HEK293 (cell line): Measurements from ENCODE around the gene MLLT11.

Source experiments
- BCL11B ChIP-seq: fragments of 450-650 bp; formaldehyde crosslinking; IDR thresholded peaks from 2 replicates; pipeline ENCODE4 v1.5.1; 2016; ENCODE audit warnings: low read depth, missing biosample characterization, missing genetic modification characterization
- EGR2 ChIP-seq: fragments of 450-650 bp; formaldehyde crosslinking; IDR thresholded peaks from 2 replicates; pipeline ENCODE4 v1.5.1; 2016; ENCODE audit warnings: low read depth, missing biosample characterization, missing genetic modification characterization
- GLI4 ChIP-seq: fragments of 450-650 bp; formaldehyde crosslinking; IDR thresholded peaks from 2 replicates; pipeline ENCODE4 v1.5.1; 2016; ENCODE audit warnings: missing biosample characterization, missing genetic modification characterization
- GLIS1 ChIP-seq: fragments of 450-650 bp; formaldehyde crosslinking; IDR thresholded peaks from 2 replicates; pipeline ENCODE4 v1.5.1; 2016; ENCODE audit warnings: missing biosample characterization, missing genetic modification characterization
- GLIS2 ChIP-seq: fragments of 450-650 bp; formaldehyde crosslinking; IDR thresholded peaks from 2 replicates; pipeline ENCODE4 v1.5.1; 2016; ENCODE audit warnings: missing biosample characterization, missing genetic modification characterization
- IKZF3 ChIP-seq: fragments of 450-650 bp; IDR thresholded peaks from 2 replicates; pipeline ENCODE4 v1.5.0; 2018; ENCODE audit warnings: missing biosample characterization, mild to moderate bottlenecking, missing genetic modification characterization, moderate library complexity
- REPIN1 ChIP-seq: fragments of 450-650 bp; formaldehyde crosslinking; IDR thresholded peaks from 2 replicates; pipeline ENCODE4 v1.5.1; 2017; ENCODE audit warnings: missing biosample characterization, missing genetic modification characterization, low read depth
- ZBTB1 ChIP-seq: fragments of 450-650 bp; formaldehyde crosslinking; IDR thresholded peaks from 2 replicates; pipeline ENCODE4 v1.5.1; 2016; ENCODE audit warnings: missing biosample characterization, missing genetic modification characterization
- ZBTB17 ChIP-seq: fragments of 450-650 bp; formaldehyde crosslinking; IDR thresholded peaks from 2 replicates; pipeline ENCODE4 v1.5.1; 2016; ENCODE audit warnings: missing biosample characterization, missing genetic modification characterization
- ZBTB20 ChIP-seq: fragments of 450-650 bp; formaldehyde crosslinking; IDR thresholded peaks from 2 replicates; pipeline ENCODE4 v1.5.1; 2016; ENCODE audit warnings: missing biosample characterization, missing genetic modification characterization
- ZFP37 ChIP-seq: fragments of 450-650 bp; formaldehyde crosslinking; IDR thresholded peaks from 2 replicates; pipeline ENCODE4 v1.5.1; 2016; ENCODE audit warnings: missing biosample characterization, missing genetic modification characterization
- ZIC2 ChIP-seq: fragments of 450-650 bp; formaldehyde crosslinking; IDR thresholded peaks from 2 replicates; pipeline ENCODE4 v1.5.1; 2016; ENCODE audit warnings: missing biosample characterization, missing genetic modification characterization
- ZNF133 ChIP-seq: fragments of 450-650 bp; formaldehyde crosslinking; IDR thresholded peaks from 2 replicates; pipeline ENCODE4 v1.5.1; 2016; ENCODE audit warnings: missing biosample characterization, missing genetic modification characterization
- ZNF16 ChIP-seq: fragments of 450-650 bp; formaldehyde crosslinking; IDR thresholded peaks from 2 replicates; pipeline ENCODE4 v1.5.1; 2016; ENCODE audit warnings: low read depth, missing biosample characterization, missing genetic modification characterization
- ZNF174 ChIP-seq: fragments of 450-650 bp; formaldehyde crosslinking; IDR thresholded peaks from 2 replicates; pipeline ENCODE4 v1.5.0; 2017; ENCODE audit warnings: missing biosample characterization, mild to moderate bottlenecking, missing genetic modification characterization
- ZNF292 ChIP-seq: fragments of 450-650 bp; formaldehyde crosslinking; IDR thresholded peaks from 2 replicates; pipeline ENCODE4 v1.5.1; 2016; ENCODE audit warnings: low read depth, missing biosample characterization, missing genetic modification characterization, borderline replicate concordance
- ZNF311 ChIP-seq: fragments of 450-650 bp; formaldehyde crosslinking; IDR thresholded peaks from 2 replicates; pipeline ENCODE4 v1.5.1; 2017; ENCODE audit warnings: missing biosample characterization, missing genetic modification characterization, borderline replicate concordance
- ZNF391 ChIP-seq: fragments of 450-650 bp; formaldehyde crosslinking; IDR thresholded peaks from 2 replicates; pipeline ENCODE4 v1.5.1; 2016; ENCODE audit warnings: low read depth, missing biosample characterization, missing genetic modification characterization, borderline replicate concordance
- ZNF501 ChIP-seq: fragments of 450-650 bp; formaldehyde crosslinking; IDR thresholded peaks from 2 replicates; pipeline ENCODE4 v1.5.1; 2016; ENCODE audit warnings: missing biosample characterization, missing genetic modification characterization
- ZNF514 ChIP-seq: fragments of 450-650 bp; formaldehyde crosslinking; IDR thresholded peaks from 2 replicates; pipeline ENCODE4 v1.5.1; 2016; ENCODE audit warnings: missing biosample characterization, missing genetic modification characterization
- ZNF558 ChIP-seq: fragments of 450-650 bp; formaldehyde crosslinking; IDR thresholded peaks from 2 replicates; pipeline ENCODE4 v1.5.1; 2016; ENCODE audit warnings: missing biosample characterization, missing genetic modification characterization
- TF ChIP-seq, protein P1 (sequence below): fragments of 450-650 bp; formaldehyde crosslinking; IDR thresholded peaks from 2 replicates; pipeline ENCODE4 v1.5.0; 2017; ENCODE audit warnings: missing biosample characterization, missing genetic modification characterization, borderline replicate concordance
- TF ChIP-seq, protein P2 (sequence below): fragments of 450-650 bp; formaldehyde crosslinking; IDR thresholded peaks from 2 replicates; pipeline ENCODE4 v1.5.1; 2016; ENCODE audit warnings: missing biosample characterization, missing genetic modification characterization
- TF ChIP-seq, protein P3 (sequence below): fragments of 450-650 bp; formaldehyde crosslinking; IDR thresholded peaks from 2 replicates; pipeline ENCODE4 v1.5.1; 2016; ENCODE audit warnings: missing biosample characterization, missing genetic modification characterization
- TF ChIP-seq, protein P4 (sequence below): fragments of 450-650 bp; formaldehyde crosslinking; IDR thresholded peaks from 2 replicates; pipeline ENCODE4 v1.5.1; 2017; ENCODE audit warnings: missing biosample characterization, missing genetic modification characterization
- TF ChIP-seq, protein P5 (sequence below): fragments of 450-650 bp; formaldehyde crosslinking; IDR thresholded peaks from 2 replicates; pipeline ENCODE4 v1.5.1; 2016; ENCODE audit warnings: missing biosample characterization, missing genetic modification characterization, low read depth
- TF ChIP-seq, protein P6 (sequence below): fragments of 450-650 bp; formaldehyde crosslinking; IDR thresholded peaks from 2 replicates; pipeline ENCODE4 v1.5.1; 2016; ENCODE audit warnings: missing biosample characterization, missing genetic modification characterization

MLLT11 gene

DNA sequence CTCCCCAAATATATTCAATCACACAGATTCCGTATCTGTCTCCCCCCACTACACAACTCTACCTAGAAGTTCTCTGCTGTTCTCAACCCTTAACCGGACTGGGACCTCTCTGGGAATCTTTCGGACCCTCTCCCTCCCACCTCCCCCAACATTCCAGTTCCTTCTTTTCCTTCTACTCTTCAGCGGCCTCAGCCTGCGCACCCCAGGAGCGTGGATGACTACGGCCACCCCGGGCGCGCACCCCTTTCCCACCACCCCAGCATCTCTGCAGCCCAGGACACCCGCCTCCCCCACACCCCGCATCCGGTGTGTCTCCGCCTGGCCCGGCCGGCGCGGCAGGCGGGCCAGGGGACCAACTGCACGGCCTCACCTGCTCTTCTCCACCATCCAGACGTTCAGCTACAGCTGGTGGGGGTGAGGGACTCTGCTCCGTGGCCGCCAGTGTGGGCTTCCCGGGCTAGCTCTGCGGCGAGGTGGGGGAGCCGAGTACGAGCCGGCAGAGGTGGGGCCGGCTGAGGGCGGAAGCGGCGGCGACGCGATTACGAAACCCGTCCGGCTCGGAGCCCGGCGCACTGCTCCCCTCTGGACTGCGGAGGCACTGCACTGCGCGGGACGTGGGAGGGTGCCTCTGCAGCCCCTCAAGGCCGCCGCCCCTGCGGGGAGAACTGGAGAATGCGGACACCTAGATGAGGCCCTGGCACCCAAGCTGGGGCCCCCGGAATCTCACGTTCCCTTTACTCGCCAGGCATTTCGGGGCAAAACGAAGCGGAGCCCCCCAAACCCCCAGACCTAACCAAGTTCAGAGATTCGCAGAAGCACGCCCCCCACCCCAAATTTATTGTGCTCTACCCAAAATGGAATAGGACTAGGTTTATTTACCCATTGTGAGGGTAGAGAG, 839 bp upstream of the MLLT11 start, which contains the start of gene CDC42SE1 (continued):
- TF ChIP-seq, protein P1, sequence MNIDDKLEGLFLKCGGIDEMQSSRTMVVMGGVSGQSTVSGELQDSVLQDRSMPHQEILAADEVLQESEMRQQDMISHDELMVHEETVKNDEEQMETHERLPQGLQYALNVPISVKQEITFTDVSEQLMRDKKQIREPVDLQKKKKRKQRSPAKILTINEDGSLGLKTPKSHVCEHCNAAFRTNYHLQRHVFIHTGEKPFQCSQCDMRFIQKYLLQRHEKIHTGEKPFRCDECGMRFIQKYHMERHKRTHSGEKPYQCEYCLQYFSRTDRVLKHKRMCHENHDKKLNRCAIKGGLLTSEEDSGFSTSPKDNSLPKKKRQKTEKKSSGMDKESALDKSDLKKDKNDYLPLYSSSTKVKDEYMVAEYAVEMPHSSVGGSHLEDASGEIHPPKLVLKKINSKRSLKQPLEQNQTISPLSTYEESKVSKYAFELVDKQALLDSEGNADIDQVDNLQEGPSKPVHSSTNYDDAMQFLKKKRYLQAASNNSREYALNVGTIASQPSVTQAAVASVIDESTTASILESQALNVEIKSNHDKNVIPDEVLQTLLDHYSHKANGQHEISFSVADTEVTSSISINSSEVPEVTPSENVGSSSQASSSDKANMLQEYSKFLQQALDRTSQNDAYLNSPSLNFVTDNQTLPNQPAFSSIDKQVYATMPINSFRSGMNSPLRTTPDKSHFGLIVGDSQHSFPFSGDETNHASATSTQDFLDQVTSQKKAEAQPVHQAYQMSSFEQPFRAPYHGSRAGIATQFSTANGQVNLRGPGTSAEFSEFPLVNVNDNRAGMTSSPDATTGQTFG (tag by site-specific recombination) = no peak
- TF ChIP-seq ZNF133 (tag by site-specific recombination) (no peak), GLIS1 (tag by site-specific recombination) (peak; percentile 93), GLI4 (tag by site-specific recombination) (peak; percentile 65), EGR2 (tag by site-specific recombination) (peak; percentile 87), ZNF16 (tag by site-specific recombination) (no peak), ZNF391 (peak; percentile 76; the same call in 1 of the 2 replicates), ZNF514 (no peak), ZNF558 (tag by site-specific recombination) (no peak), ZNF292 (tag by site-specific recombination) (no peak), BCL11B (0 out of 2 replicates have a peak, but pooled peaks have one; percentile 47), ZBTB17 (peak; percentile 44; the same call in 1 of the 2 replicates), ZFP37 (tag by site-specific recombination) (peak; percentile 84), REPIN1 (tag by site-specific recombination) (0 out of 2 replicates have a peak, but pooled peaks have one; percentile 58), ZBTB20 (peak; percentile 97), ZIC2 (tag by site-specific recombination) (peak; percentile 89), ZNF174 (tag by site-specific recombination) (no peak), ZNF311 (tag by site-specific recombination) (no peak), ZBTB1 (tag by site-specific recombination) (no peak; the same call in 1 of the 2 replicates), GLIS2 (peak; percentile 99), ZNF501 (tag by site-specific recombination) (peak; percentile 84; the same call in 1 of the 2 replicates), IKZF3 (no peak)
- TF ChIP-seq, protein P2, sequence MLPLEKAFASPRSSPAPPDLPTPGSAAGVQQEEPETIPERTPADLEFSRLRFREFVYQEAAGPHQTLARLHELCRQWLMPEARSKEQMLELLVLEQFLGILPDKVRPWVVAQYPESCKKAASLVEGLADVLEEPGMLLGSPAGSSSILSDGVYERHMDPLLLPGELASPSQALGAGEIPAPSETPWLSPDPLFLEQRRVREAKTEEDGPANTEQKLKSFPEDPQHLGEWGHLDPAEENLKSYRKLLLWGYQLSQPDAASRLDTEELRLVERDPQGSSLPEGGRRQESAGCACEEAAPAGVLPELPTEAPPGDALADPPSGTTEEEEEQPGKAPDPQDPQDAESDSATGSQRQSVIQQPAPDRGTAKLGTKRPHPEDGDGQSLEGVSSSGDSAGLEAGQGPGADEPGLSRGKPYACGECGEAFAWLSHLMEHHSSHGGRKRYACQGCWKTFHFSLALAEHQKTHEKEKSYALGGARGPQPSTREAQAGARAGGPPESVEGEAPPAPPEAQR (tag by site-specific recombination) = peak; percentile 69; the same call in 1 of the 2 replicates
- TF ChIP-seq, protein P3, sequence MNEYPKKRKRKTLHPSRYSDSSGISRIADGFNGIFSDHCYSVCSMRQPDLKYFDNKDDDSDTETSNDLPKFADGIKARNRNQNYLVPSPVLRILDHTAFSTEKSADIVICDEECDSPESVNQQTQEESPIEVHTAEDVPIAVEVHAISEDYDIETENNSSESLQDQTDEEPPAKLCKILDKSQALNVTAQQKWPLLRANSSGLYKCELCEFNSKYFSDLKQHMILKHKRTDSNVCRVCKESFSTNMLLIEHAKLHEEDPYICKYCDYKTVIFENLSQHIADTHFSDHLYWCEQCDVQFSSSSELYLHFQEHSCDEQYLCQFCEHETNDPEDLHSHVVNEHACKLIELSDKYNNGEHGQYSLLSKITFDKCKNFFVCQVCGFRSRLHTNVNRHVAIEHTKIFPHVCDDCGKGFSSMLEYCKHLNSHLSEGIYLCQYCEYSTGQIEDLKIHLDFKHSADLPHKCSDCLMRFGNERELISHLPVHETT (tag by site-specific recombination) = peak; percentile 28; the same call in 1 of the 2 replicates
- TF ChIP-seq, protein P4, sequence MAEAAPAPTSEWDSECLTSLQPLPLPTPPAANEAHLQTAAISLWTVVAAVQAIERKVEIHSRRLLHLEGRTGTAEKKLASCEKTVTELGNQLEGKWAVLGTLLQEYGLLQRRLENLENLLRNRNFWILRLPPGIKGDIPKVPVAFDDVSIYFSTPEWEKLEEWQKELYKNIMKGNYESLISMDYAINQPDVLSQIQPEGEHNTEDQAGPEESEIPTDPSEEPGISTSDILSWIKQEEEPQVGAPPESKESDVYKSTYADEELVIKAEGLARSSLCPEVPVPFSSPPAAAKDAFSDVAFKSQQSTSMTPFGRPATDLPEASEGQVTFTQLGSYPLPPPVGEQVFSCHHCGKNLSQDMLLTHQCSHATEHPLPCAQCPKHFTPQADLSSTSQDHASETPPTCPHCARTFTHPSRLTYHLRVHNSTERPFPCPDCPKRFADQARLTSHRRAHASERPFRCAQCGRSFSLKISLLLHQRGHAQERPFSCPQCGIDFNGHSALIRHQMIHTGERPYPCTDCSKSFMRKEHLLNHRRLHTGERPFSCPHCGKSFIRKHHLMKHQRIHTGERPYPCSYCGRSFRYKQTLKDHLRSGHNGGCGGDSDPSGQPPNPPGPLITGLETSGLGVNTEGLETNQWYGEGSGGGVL (tag by site-specific recombination) = peak; percentile 82
- TF ChIP-seq, protein P5, sequence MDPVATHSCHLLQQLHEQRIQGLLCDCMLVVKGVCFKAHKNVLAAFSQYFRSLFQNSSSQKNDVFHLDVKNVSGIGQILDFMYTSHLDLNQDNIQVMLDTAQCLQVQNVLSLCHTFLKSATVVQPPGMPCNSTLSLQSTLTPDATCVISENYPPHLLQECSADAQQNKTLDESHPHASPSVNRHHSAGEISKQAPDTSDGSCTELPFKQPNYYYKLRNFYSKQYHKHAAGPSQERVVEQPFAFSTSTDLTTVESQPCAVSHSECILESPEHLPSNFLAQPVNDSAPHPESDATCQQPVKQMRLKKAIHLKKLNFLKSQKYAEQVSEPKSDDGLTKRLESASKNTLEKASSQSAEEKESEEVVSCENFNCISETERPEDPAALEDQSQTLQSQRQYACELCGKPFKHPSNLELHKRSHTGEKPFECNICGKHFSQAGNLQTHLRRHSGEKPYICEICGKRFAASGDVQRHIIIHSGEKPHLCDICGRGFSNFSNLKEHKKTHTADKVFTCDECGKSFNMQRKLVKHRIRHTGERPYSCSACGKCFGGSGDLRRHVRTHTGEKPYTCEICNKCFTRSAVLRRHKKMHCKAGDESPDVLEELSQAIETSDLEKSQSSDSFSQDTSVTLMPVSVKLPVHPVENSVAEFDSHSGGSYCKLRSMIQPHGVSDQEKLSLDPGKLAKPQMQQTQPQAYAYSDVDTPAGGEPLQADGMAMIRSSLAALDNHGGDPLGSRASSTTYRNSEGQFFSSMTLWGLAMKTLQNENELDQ = no peak
- TF ChIP-seq, protein P6, sequence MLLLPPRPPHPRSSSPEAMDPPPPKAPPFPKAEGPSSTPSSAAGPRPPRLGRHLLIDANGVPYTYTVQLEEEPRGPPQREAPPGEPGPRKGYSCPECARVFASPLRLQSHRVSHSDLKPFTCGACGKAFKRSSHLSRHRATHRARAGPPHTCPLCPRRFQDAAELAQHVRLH (tag by site-specific recombination) = no peak
